ENCODE results near the gene CDKN2B. TPM values are rescaled to one million over a fixed set of nuclear protein-coding genes. Genes with fewer than 3 reads are reported as not detected.

Gene CDKN2B
- total and polyA plus RNA-seq, 2 experiments from 2014 or later = 0.29 to 0.83 TPM

DNA sequence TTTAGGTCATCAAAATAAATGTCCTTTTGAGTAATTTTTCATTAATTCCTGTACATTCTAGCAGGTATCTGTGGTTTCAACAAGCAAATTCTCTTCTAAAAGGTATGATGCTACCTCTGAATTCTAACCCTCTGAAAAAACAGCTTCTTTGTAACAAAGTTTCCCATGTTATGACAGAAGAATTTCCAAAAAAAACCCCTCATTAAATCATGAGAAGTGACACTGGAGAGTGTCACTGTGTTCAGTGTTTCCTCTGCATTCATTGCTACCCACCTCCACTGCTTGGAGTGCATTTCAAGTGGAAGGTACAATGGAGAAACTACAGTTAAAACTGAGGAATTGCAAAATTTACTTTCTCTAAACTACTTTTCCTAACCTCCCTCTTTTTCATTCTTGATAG is 25.0 kb downstream of the CDKN2B start:
- Mint-ChIP-seq H3K4me1 (peaks cover 5% of the 10 kb centered on the region; the same call in 2 of the 3 replicates), H3K4me3 (no peak overlapping the region), H3K36me3 (ENCODE audit: low read depth) (no peaks in the 10 kb centered on the region), H3K27me3 (ENCODE audit: insufficient read depth, low read depth, poor library complexity) (peaks cover 71% of the 10 kb centered on the region), H3K9me3 (no peaks in the 10 kb centered on the region), H3K27ac (no peak overlapping the region)
- ATAC-seq (no peak), DNase-seq (ENCODE audit: low spot score) (no peak)
- Histone ChIP-seq H2AFZ (no peak overlapping the region), H3K4me3 (no peak overlapping the region), H3F3A (replicated peaks; ENCODE audit: low read depth) (0 out of 2 replicates have a peak, but pooled peaks cover 7% of the 10 kb centered on the region), H3K4me2 (no peak overlapping the region), H3K27ac (ENCODE audit: low read depth) (no peak overlapping the region), H3K36me3 (ENCODE audit: insufficient read depth) (no peaks in the 10 kb centered on the region), H3K4me1 (ENCODE audit: insufficient read depth) (peaks cover 20% of the 10 kb centered on the region), H3K27me3 (ENCODE audit: insufficient read depth) (peaks cover 97% of the 10 kb centered on the region), H4K20me1 (replicated peaks; ENCODE audit: insufficient read depth) (peaks cover 7% of the 10 kb centered on the region; the same call in 1 of the 2 replicates), H3K79me2 (replicated peaks; ENCODE audit: insufficient read depth) (no peaks in the 10 kb centered on the region), H3K9me2 (ENCODE audit: insufficient read depth) (no peaks in the 10 kb centered on the region)
- peak; percentile 33 for TF ChIP-seq EZH2 (IDR thresholded peaks at IDR 0.05; ENCODE audit: low read depth, unreplicated experiment)
- TF ChIP-seq, protein P1, sequence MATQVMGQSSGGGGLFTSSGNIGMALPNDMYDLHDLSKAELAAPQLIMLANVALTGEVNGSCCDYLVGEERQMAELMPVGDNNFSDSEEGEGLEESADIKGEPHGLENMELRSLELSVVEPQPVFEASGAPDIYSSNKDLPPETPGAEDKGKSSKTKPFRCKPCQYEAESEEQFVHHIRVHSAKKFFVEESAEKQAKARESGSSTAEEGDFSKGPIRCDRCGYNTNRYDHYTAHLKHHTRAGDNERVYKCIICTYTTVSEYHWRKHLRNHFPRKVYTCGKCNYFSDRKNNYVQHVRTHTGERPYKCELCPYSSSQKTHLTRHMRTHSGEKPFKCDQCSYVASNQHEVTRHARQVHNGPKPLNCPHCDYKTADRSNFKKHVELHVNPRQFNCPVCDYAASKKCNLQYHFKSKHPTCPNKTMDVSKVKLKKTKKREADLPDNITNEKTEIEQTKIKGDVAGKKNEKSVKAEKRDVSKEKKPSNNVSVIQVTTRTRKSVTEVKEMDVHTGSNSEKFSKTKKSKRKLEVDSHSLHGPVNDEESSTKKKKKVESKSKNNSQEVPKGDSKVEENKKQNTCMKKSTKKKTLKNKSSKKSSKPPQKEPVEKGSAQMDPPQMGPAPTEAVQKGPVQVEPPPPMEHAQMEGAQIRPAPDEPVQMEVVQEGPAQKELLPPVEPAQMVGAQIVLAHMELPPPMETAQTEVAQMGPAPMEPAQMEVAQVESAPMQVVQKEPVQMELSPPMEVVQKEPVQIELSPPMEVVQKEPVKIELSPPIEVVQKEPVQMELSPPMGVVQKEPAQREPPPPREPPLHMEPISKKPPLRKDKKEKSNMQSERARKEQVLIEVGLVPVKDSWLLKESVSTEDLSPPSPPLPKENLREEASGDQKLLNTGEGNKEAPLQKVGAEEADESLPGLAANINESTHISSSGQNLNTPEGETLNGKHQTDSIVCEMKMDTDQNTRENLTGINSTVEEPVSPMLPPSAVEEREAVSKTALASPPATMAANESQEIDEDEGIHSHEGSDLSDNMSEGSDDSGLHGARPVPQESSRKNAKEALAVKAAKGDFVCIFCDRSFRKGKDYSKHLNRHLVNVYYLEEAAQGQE (IDR thresholded peaks at IDR 0.05; ENCODE audit: unreplicated experiment) = no peak

GRCh38 chr9:21983561-21983935 is 25.6 kb downstream of the CDKN2B start:
- TF ChIP-seq ZNF114 (CRISPR knock-in tag; IDR thresholded peaks at IDR 0.05) (no peak), ZNF331 (CRISPR knock-in tag; IDR thresholded peaks at IDR 0.05; ENCODE audit: low read depth) (no peak), JUNB (IDR thresholded peaks at IDR 0.05; ENCODE audit: unreplicated experiment) (no peak), STAT1 (IDR thresholded peaks at IDR 0.05; ENCODE audit: unreplicated experiment) (no peak), POLR2AphosphoS5 (IDR thresholded peaks at IDR 0.05; ENCODE audit: low read depth) (no peak), EZH2phosphoT487 (IDR thresholded peaks at IDR 0.05; ENCODE audit: unreplicated experiment) (no peak), NANOG (IDR thresholded peaks at IDR 0.05; ENCODE audit: borderline replicate concordance) (no peak), EZH2 (IDR thresholded peaks at IDR 0.05; ENCODE audit: low read depth, unreplicated experiment) (no peak)
- TF ChIP-seq, protein P1 (IDR thresholded peaks at IDR 0.05; ENCODE audit: unreplicated experiment) = no peak
- TF ChIP-seq, protein P2, sequence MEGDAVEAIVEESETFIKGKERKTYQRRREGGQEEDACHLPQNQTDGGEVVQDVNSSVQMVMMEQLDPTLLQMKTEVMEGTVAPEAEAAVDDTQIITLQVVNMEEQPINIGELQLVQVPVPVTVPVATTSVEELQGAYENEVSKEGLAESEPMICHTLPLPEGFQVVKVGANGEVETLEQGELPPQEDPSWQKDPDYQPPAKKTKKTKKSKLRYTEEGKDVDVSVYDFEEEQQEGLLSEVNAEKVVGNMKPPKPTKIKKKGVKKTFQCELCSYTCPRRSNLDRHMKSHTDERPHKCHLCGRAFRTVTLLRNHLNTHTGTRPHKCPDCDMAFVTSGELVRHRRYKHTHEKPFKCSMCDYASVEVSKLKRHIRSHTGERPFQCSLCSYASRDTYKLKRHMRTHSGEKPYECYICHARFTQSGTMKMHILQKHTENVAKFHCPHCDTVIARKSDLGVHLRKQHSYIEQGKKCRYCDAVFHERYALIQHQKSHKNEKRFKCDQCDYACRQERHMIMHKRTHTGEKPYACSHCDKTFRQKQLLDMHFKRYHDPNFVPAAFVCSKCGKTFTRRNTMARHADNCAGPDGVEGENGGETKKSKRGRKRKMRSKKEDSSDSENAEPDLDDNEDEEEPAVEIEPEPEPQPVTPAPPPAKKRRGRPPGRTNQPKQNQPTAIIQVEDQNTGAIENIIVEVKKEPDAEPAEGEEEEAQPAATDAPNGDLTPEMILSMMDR (conservative IDR thresholded peaks at IDR 0.05; ENCODE audit: low read depth in 2 of 2) = no peak
- H3K4me2 ChIP-seq = no peak overlapping the region
- peaks cover 2% of the 10 kb centered on the region; the same call in 1 of the 2 replicates for H4K20me1 ChIP-seq (replicated peaks; ENCODE audit: insufficient read depth)
- Mint-ChIP-seq H3K4me3 (no peak overlapping the region), H3K36me3 (ENCODE audit: low read depth) (no peaks in the 10 kb centered on the region), H3K9me3 (no peaks in the 10 kb centered on the region), H3K27me3 (ENCODE audit: insufficient read depth, low read depth, poor library complexity) (peaks cover 71% of the 10 kb centered on the region), H3K4me1 (peaks cover 3% of the 10 kb centered on the region; the same call in 2 of the 3 replicates), H3K27ac (no peak overlapping the region)
- peaks cover 97% of the 10 kb centered on the region for H3K27me3 ChIP-seq (ENCODE audit: insufficient read depth)
- DNase-seq (ENCODE audit: low spot score) (no peak), ATAC-seq (no peak)
- H3K4me3 ChIP-seq = no peak overlapping the region
- H3K79me2 ChIP-seq (replicated peaks; ENCODE audit: insufficient read depth) = no peaks in the 10 kb centered on the region
- no peak overlapping the region for H2AFZ ChIP-seq
- no peaks in the 10 kb centered on the region for H3K9me2 ChIP-seq (ENCODE audit: insufficient read depth)
- H3K27ac ChIP-seq (ENCODE audit: low read depth) = no peak overlapping the region
- H3K36me3 ChIP-seq (ENCODE audit: insufficient read depth) = no peaks in the 10 kb centered on the region
- peaks cover 15% of the 10 kb centered on the region for H3K4me1 ChIP-seq (ENCODE audit: insufficient read depth)
- 0 out of 2 replicates have a peak, but pooled peaks cover 3% of the 10 kb centered on the region for H3F3A ChIP-seq (replicated peaks; ENCODE audit: low read depth)
